ENCODE data around the gene ADAMTSL3.
"Not testable (repeated sequence)": the region's sequence is repeated elsewhere in the genome, so short reads cannot be mapped to it uniquely, and the experiment has no call there.

ADAMTSL3 gene

DNA sequence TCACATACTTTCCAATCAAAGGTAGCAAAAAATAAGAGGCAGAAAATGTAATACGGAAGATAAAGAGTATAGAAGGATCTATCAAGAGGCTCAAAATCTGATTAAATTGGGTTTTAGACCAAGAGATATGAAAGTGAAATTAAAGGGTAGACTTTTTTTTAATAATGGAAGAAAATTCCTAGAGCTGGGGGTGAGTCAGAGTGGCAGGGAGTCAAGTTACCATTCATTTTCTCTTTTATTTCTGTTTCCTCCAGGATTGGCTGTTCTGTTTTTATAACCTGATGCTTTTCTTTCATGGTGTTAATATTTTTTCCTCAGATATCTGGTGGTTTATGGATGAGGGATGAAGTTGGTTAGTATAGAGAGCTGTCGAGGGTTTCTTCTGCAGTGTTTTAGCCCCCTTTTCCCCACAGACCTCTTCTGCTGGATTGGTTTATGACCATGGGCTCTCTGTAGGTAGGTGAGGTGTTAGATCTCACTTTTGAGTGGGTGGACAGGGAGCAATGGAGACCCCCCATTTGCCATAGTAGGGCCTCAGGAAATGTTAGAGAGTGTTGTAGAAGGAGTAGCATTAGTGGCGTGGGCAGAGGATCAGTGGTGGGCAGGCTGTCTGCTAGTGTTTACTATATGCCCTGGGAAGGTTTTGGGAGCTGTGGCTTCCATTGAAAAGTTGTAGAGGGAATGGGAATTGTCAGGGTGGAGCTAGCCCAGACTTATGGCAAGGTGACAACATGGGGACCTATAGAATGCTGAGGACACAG is 380.1 kb downstream of the ADAMTSL3 start:
- no peak for DNase-seq (ENCODE audit: low read depth)

DNA sequence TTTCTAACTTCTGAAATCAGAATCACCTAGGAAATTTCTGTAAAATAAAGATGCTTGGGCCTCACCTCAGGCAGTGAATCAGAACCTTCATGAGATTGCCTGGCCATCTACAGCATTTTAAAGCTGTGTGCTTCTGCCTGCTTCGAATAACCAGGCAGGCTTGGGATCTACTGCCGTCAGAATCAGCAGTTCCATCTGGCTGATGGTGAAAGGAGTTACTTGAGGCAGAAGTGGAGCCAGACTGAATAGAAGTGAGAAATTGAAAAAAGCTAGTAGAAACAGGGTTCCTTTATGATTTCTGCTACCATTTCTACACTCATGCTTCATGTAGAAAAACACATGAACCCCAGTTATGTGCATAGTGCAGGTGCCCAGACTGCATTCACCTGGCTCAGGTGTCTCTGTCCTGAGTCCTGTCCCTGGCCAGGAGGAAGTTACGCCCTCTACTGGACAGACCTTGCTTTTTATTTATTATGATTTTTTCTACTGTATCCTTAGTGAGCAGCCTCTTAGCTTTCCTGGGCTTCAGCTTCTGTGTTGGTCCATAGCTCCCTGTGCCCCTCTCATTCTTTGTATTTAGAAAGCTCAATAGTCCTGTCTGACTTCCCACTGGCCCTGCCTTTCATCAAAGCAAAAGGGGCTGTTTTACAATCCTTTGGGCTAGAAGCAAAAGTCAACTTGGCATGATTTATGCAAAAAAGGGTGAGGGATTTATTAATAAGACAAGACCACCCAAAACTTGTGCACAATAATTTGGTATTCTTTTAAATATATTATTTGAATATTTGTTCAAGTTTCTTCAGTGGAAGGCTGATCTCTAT is 380.9 kb downstream of the ADAMTSL3 start:
- DNase-seq (ENCODE audit: low read depth): no peak

DNA sequence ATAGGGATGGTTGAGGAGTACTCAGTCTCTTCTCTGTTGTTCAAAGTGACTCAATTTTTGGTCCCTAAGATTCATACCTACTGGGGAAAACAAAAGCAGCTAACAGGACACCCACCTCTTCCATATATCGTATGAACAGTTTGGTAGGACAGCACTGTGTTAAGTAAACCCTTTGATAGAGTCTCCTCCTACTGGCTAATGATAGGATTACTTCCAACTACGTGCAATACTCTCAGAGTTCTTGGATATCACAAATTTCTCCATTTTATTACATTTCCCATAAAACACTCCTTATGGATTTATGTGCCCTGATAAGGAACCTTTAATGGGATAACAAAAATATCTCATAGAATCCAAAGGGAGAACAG is 381.5 kb downstream of the ADAMTSL3 start:
- DNase-seq (ENCODE audit: low read depth): peak; percentile 20

DNA sequence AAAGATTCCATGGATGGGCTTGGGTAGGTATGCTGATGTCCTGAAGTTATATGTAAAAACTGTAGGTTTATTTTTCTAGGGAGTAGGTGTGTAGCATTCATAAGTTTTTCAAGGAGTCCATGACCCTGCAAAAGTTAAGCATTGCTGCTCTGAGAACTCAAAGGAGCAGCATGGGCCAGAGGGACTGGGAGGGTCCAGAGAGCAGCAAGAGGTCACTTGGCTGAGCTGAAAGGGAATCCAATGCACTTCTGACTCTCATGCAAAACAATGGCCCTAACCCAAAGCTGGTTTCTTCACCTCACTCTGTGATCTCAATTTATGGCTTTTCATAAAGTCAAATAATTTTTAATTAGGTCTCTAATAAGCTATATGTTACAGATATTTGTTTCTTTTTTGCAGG is 383.4 kb downstream of the ADAMTSL3 start:
- DNase-seq (ENCODE audit: low read depth): no peak

DNA sequence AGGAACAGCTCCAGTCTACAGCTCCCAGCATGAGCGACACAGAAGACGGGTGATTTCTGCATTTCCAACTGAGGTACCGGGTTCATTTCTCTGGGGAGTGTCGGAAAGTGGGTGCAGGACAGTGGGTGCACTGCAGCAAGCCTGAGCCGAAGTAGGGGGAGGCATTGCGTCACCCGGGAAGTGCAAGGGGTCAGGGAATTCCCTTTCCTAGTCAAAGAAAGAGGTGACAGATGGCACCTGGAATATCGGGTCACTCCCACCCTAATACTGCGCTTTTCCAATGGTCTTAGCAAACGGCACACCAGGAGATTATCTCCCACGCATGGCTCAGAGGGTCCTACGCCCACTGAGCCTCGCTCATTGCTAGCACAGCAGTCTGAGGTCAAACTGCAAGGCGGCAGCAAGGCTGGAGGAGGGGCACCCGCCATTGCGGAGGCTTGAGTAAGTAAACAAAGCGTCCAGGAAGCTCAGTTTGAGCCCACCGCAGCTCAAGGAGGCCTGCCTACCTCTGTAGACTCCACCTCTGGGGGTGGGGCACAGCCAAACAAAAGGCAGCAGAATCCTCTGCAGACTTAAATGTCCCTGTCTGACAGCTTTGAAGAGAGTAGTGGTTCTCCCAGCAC is 388.6 kb downstream of the ADAMTSL3 start:
- not testable (repeated sequence) for DNase-seq (ENCODE audit: low read depth)

DNA sequence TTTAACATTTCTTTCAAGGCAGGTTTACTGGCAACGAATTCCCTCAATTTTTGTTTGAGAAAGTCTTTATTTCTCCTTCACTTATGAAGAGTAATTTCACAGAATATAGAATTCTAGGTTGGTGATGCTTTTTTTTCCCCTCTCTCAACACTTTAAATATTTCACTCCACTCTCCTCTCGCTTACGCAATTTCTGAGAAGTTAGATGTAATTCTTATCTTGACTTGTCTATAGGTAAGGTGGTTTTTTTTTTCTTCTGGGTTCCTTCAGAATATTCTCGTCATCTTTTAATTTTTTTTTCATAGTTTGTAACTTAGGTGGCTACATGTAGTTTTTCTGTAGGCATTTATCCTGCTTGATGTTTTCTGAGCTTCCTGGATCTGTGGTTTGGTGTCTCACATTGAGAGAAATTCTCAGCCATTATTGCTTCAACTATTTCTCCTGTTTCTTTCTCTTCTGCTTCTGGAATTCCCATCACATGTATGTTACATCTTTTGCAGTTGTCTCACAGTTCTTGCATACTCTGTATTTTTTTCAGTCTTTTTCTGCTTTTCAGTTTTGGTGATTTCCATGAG is 392.2 kb downstream of the ADAMTSL3 start:
- no peak for DNase-seq (ENCODE audit: low read depth)

DNA sequence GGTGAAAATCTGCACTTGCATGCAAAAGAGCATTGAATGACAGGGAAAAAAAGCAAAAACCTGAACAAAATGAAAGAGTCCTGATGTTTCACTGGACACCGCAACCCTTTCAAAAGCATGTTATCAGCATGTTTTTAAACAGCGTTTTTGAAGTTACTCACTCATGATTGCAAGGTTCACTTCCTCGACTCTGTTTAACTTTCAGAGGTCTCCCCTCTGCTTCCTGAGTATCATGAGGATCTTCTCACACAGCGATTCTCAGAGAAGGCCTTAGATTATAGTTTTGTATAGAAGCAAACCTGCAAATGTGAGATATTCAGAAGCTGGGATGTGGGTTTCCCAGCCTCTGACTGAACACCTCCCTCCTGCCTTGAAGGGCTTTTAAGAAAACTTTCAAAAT is 395.6 kb downstream of the ADAMTSL3 start:
- DNase-seq (ENCODE audit: low read depth): not testable (repeated sequence)

DNA sequence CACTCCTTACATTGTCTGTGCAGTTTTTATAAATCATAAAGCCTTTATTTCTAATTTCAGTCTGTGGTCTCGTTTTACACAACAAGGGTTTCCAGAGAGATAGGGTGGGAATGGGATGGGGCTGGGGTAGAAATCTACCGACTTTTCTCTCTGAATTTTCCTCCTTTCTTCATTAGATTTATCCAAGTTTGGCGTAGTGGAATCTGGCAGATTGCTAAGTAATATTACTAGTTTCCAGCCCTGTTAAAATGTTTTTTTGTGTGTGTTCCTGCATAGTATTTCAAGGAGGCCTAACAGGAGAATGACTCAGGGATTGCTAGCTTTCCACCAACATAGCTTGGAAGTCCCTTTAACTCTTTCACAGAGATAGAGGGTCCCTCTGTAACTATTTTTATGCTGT is 396.2 kb downstream of the ADAMTSL3 start:
- DNase-seq (ENCODE audit: low read depth): no peak

DNA sequence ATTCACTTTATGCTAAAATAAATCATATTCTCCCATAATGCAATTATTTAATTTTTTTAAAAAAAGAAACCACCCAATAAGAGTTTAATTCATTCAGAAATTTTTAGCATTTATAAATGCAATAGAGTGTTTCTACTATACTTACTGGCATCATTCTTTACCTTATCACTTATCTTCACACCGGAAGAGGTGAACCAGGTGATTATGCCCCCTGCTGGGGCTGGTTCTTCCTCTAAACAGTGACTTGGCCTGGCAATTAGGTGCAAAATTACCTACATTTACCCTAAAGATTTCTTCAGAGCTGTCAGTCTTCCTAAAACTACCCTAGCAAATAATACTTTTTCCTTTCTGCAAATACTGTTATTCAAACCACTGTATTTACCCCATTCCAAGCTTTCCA is 397.2 kb downstream of the ADAMTSL3 start:
- DNase-seq (ENCODE audit: low read depth): not testable (repeated sequence)

DNA sequence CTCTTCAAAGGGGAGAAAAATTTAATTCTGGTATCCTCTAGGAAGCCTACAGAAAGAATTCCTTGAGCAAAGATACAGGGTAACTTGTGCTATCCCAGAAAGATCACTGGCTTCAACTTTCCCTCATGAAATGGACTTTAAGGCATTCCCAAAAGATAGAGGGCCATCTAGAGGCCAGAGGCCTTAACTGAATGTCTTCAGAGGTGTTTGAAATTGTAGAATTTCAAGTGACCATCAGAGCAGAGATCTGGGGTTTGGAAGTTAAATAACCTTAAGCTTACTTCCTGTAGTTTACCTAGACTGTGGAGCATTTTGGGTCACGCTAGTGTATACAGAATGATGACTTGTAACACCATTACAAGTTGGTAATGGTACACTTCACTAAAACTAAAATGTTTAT is 400.6 kb downstream of the ADAMTSL3 start:
- DNase-seq (ENCODE audit: low read depth): not testable (repeated sequence)

DNA sequence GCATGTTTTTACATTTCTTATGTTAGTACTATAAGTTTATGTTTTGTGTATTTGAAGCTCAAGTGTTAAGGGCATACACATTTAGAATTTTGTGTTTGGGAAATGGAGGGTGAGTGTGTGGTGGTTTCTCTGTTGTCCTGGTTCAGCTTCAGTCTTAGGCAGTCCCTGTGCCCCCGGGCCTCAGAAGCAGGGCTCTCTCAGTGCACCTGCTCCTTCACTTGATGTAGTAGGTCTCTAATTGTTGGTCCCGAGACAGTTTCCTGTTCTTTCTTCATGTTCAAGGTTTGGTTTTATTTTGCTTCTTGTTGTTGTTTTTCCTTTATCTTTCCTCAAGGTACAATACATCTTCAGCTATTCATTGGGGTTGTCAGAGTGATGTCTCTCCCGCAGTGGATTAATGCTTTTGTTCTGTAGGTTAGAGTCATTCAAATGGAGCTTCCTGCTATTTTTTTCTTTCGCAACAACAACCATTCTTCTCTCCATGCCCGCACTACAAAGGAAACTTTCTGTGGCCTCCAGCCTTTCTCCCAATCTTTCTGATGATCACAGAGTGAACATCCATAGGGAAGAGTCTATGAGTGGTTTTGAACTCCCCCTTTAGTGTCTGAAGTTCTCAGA is 403.9 kb downstream of the ADAMTSL3 start:
- DNase-seq (ENCODE audit: low read depth): no peak

DNA sequence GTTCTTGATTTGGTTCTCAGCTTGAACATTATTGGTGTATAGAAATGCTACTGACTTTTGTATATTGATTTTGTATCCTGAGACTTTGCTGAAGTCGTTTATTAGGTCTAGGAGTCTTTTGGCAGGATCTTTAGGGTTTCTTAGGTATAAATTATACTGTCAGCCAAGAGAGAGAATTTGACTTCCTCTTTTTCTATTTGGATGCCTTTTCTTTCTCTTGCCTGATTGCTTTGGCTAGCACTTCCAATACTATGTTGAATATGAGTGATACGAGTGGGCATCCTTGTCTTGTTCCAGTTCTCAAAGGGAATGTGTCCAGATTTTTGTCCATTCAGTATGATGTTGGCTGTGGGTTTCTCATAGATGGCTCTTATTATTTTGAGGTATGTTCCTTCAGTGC is 409.8 kb downstream of the ADAMTSL3 start:
- DNase-seq (ENCODE audit: low read depth): not testable (repeated sequence)

DNA sequence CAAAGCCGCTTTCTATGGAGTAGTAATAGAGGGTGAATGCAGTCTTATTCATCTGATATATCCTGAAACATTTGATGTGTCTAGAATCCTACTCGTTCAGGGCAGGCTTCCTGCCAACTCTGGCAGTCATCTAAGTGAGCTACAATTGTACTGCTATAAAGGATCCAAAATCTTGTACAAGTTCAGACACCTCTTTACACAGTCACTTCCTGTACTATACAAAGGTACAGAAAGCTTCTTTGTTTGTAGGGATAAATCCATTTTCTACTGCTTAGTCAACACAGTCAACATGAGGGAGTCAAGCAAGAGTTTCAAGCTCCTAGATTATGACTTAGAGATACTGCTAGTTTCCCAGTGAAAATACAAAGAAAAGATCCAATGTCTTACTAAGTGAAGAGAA is 414.8 kb downstream of the ADAMTSL3 start:
- DNase-seq (ENCODE audit: low read depth): not testable (repeated sequence)

DNA sequence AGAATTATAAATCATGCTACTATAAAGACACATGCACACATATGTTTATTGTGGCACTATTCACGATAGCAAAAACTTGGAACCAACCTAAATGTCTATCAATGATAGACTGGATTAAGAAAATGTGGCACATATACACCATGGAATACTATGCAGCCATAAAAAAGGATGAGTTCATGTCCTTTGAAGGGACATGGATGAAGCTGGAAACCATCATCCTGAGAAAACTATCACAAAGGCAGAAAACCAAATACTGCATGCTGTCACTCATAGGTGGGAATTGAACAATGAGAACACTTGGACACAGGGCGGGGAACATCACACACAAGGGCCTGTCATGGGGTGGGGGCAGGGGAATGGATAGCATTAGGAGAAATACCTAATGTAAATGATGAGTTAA is 424.1 kb downstream of the ADAMTSL3 start:
- not testable (repeated sequence) for DNase-seq (ENCODE audit: low read depth)

DNA sequence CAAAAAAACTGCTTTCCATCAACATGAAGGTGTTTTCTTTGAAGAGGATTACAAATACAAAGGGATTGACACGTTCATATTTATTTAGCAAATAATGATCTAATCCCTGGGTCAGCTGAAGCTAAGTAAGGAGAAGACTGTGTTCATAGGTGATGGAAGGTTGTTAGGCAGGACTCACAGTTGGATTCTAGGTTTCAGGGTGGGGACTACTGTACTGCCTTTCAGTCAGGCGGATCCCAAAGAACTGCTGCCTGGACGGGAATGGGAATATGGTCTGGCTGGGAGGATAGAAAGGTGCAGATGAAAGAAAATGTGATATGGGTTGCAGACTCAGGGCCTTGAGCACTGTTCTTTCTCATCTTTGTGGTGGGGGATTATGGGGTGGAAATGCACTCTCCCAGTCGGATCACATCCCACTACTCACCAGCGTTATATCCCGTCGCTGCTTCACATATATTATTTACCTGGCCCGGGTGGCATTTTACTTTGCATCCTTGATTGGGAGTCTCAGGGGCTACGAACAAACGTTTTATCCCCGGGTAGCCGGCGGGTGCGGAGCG is 425.5 kb downstream of the ADAMTSL3 start:
- DNase-seq (ENCODE audit: low read depth): not testable (repeated sequence)

DNA sequence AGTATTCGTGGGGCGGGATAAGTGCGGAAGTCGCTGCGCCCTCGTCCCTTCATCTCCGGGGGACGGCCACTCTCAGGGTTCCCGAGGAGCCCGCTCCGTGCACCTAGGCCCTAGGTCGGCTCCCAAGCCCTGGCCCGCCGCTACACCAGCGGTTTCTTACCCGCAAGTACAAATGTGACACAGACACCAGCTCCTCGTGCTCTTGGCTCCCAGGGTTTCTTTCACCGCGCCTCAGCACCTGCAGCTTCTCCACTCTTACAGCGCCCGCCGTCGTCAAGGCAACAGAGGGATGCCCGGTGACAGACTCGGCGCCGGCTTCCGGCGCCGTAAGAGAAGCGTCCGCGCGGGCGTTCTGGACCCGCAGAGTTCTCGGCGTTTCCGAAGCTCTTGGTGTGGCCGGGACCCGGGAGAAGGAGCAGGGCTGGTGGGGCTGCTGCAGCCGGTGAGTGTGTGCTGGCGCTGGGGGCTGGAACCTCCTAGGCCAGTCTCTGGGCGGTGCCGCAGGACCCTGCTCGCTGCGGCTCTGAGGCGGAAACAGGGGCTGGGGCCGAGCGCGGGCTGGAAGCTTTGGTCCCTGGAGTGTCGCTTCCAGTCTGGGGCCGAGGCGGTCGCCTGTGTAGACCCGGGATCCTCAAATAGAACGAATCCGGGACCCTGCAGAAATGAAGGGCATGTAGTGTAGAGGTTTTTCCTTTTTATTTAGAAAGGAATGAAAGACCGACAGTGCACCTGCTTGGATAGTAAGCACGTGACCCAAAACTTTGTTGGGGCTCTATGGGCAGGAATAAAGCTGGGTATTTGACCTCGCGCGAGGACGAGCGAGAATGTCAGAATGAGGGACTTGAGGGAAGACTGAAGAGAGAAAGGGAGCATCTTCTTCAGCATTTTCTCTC is 426.2 kb downstream of the ADAMTSL3 start:
- DNase-seq (ENCODE audit: low read depth): no peak

DNA sequence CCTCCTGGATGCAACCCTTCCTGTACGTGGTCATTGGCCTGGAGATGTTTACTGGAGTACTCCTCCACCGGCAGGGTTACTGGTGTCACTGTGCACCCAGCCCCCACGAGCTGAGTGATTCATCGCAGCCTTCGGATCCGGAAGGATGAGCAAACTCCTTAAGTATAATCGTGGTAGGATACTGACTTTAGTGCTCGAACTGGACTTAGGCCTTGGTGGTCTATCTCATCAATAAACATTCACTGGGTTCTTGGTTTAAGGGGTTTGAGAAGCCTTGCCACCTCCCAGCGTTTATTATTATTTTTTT is 426.8 kb downstream of the ADAMTSL3 start:
- DNase-seq (ENCODE audit: low read depth): not testable (repeated sequence)

DNA sequence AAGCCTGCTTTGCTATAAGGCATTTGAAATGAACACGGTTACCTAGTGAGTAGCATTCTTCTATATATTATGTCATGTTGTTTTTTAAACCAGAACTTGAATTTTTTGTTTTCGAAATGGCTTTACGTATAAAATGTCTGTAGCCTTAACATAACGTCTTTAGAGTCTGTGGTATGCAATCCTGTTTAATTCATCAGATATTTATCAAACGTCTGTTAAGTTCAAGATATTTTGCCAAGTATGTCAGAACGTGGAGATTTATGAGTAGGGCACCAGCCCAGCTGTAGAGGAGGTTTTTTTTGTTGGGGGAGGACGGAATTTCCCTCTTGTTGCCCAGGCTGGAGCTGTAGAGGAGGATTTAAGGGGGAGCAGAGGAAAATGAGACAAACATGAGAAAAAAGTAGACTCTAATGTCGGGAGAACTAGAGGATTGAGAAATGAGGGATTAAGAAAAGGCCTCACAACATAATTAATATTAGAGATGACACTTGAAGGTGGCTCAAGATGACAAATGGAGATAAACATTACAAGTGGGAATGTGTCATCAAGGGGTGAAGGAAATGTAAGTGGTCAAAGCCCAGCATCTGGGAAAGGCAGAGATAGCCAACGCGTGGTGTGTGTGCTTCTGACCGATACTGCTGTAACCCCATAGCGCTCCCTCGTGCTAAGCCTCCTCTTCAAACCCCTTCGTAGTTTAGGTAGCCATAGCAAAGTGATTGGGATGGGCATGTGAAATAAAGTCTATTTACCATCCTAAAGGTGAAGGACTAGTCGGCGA is 427.7 kb downstream of the ADAMTSL3 start:
- DNase-seq (ENCODE audit: low read depth): no peak

DNA sequence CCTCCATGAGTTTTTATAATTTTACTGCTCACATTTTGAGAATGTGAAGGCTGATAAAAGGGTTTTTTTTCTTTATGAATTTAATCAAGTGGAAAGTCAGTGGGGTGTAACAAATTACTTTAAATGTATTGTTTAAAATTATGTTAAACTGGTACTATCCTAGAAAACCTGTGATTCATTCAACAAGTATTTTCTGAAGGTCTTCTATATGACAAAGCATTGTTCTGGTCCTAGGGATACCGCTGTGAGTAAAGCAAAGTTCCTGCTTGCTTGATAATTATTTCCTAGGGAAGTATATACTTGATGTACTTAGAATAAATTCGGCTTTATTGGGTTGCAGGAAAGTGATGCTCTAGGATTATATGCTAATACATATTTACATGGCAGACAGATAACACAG is 428.8 kb downstream of the ADAMTSL3 start:
- no peak for DNase-seq (ENCODE audit: low read depth)

DNA sequence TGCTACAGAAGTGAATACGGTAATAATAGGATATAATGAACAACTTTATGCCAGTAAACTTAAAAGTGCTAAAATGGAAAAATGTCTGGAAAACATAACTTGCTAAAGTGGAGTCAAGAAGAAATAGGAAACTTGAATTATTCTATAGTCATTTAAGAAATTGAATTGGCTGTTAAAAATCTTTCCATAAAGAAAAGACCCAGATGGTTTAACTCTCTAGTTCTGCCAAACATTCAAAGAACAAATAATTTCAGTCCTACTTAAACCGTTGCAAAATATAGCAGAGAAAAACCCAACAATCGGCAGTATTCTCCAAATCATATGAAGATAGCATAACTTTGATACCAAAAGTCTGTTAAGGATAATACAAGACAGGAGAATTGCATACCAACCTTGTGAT is 432.1 kb downstream of the ADAMTSL3 start:
- DNase-seq (ENCODE audit: low read depth): not testable (repeated sequence)
